Gastrocnemius medialis (tissue), 4 donors: ENCODE results near the gene ALS2CL.

Experiments used
- POLR2A ChIP-seq, 2 donors: fragments of 450-650 bp; IDR thresholded peaks; one replicate each; pipeline ENCODE4 v1.6.1; 2017; ENCODE audit warnings: antibody characterized with exemption in 2 of 2, mild to moderate bottlenecking in 2 of 2, moderate library complexity in 2 of 2
- TF ChIP-seq, protein P1 (sequence below), 5 experiments: fragments of 450-650 bp in 3 of 5; fragments of 200-600 bp in 2 of 5; sonication (generic) in 2 of 5; IDR thresholded peaks in 4 of 5; conservative IDR thresholded peaks in 1 of 5; 1 replicate in 4 of 5; 2 replicates in 1 of 5; pipeline ENCODE4 v1.5.1; 2016 to 2019; ENCODE audit warnings: antibody characterized with exemption in 5 of 5, mild to moderate bottlenecking in 3 of 5, moderate library complexity in 3 of 5

GRCh38 chr3:46699676-46700523 lies 6.4 kb upstream of the ALS2CL start:
- TF ChIP-seq, protein P1, sequence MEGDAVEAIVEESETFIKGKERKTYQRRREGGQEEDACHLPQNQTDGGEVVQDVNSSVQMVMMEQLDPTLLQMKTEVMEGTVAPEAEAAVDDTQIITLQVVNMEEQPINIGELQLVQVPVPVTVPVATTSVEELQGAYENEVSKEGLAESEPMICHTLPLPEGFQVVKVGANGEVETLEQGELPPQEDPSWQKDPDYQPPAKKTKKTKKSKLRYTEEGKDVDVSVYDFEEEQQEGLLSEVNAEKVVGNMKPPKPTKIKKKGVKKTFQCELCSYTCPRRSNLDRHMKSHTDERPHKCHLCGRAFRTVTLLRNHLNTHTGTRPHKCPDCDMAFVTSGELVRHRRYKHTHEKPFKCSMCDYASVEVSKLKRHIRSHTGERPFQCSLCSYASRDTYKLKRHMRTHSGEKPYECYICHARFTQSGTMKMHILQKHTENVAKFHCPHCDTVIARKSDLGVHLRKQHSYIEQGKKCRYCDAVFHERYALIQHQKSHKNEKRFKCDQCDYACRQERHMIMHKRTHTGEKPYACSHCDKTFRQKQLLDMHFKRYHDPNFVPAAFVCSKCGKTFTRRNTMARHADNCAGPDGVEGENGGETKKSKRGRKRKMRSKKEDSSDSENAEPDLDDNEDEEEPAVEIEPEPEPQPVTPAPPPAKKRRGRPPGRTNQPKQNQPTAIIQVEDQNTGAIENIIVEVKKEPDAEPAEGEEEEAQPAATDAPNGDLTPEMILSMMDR (IDR thresholded peaks at IDR 0.05 in 4 of 5, conservative IDR thresholded peaks at IDR 0.05 in 1 of 5), result no peak
- TF ChIP-seq POLR2A (IDR thresholded peaks at IDR 0.05), result no peak
